AG09309 (cell line): Measurements from ENCODE around the gene CDH4.
A peak's percentile ranks its signal among the peaks of the same experiment; 100 is the strongest.

Source experiments
- DNase-seq: peaks from one replicate; pipeline ENCODE4 v3.0.0-alpha.2; 2010; ENCODE audit warnings: low read depth
- H3K4me3 ChIP-seq: 2 replicates; pipeline ENCODE4 v1.5.1; 2011; ENCODE audit warnings: mild to moderate bottlenecking, low read depth, low read length, moderate library complexity; ENCODE audit not compliant: control insufficient read depth
- CTCF ChIP-seq: IDR thresholded peaks from 2 replicates; pipeline ENCODE4 v1.5.1; 2011; ENCODE audit warnings: mild to moderate bottlenecking, low read depth, low read length, inconsistent platforms; ENCODE audit not compliant: insufficient read depth, control insufficient read depth; ENCODE audit errors: missing control alignments

The CDH4 gene

GRCh38 chr20:61742097-61742825, 490.2 kb downstream of the CDH4 start:
- no peak for TF ChIP-seq CTCF
- DNase-seq = no peak
- H3K4me3 ChIP-seq = no peak overlapping the region

DNA sequence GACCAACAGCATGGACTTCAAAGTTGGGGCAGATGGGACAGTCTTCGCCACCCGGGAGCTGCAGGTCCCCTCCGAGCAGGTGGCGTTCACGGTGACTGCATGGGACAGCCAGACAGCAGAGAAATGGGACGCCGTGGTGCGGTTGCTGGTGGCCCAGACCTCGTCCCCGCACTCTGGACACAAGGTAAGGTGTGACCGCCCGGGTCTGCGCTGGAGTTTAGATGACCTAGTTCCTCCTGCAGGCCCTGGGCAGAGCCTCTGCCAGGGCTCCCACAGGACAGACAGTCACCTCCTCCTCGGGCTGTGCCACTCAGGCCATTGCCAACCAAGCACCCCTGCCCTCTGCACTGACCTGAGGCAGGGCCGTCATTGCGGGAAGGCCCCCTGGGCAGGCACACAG, 491.5 kb downstream of the CDH4 start:
- DNase-seq = no peak
- no peak for TF ChIP-seq CTCF
- no peak overlapping the region for H3K4me3 ChIP-seq

GRCh38 chr20:61744691-61745396, 492.8 kb downstream of the CDH4 start:
- no peak for TF ChIP-seq CTCF
- peak; percentile 27 for DNase-seq
- no peak overlapping the region for H3K4me3 ChIP-seq

DNA sequence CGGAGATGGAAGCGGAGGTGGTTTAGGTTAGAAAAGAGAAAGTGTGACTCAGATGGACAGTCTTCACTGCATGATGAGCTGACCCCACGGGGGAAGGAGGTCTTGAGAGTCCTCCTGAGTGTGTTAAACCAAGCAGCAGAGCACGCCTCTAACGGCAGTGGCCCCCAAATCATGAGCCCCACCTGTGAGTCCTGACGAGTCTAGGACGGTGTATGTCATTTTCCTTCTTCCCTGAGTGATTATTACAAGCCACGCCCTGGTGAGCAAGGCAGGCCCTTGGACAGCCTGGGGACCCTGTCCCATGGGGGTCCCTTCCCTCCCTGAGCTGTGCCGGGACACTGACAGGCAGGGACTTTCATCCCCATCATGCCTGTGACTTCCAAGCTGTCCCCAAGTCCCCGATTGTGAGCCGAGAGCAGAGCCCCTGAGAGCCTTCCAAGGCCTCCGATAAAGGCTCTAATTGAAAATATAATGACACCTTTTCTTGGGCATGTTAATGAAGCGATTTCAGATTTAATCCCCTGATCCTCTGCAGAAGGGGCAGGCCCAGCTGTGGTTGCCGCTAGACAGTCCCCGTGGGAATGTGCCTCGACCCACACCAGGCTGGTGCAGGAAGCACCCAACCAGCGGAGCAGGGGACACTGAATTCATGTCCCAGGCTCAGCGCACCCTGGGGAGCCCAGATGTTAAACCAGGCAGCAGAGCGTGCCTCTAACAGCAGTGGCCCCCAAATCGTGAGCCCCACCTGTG, 493.5 kb downstream of the CDH4 start:
- no peak overlapping the region for H3K4me3 ChIP-seq
- TF ChIP-seq CTCF = no peak
- no peak for DNase-seq

GRCh38 chr20:61746147-61746646, 494.1 kb downstream of the CDH4 start:
- TF ChIP-seq CTCF = no peak
- DNase-seq = no peak
- no peak overlapping the region for H3K4me3 ChIP-seq

- no peak for DNase-seq
- H3K4me3 ChIP-seq = no peak overlapping the region
- TF ChIP-seq CTCF = no peak
Measured at GRCh38 chr20:61746781-61747180, 494.7 kb downstream of the CDH4 start.
